ENCODE results near the gene VILL. TPM values are rescaled to one million over a fixed set of nuclear protein-coding genes. Genes with fewer than 3 reads are reported as not detected.
"Not testable (repeated sequence)": the region's sequence is repeated elsewhere in the genome, so short reads cannot be mapped to it uniquely, and the experiment has no call there.

VILL gene
- total RNA-seq, 4 donors from 2014 or later, result 112 to 214 (median 172) TPM

GRCh38 chr3:38046821-38047220 is 56.2 kb downstream of the VILL start:
- WGBS, 2 donors (ENCODE audit: low coverage in 1 of 2), result 87 to 90% methylated on average over 2 of the region's 2 CpGs
- H3K9me3 ChIP-seq, result no peaks in the 10 kb centered on the region
- peaks cover 0 to 3% (median 0%) of the 10 kb centered on the region in 4 donors for H3K4me1 ChIP-seq
- DNase-seq, result no peak
- no peak overlapping the region for H3K4me3 ChIP-seq
- in situ Hi-C loops (cut with MboI; ENCODE audit: low pct_ligation_motif_present in 1 of 4, low pct_unique_long_range_greater_than_20kb in 1 of 4, low sequenced_read_pairs in 3 of 4), result no loop called here
- no peaks in the 10 kb centered on the region for H3K36me3 ChIP-seq
- H3K27ac ChIP-seq, result no peak overlapping the region
- H3K27me3 ChIP-seq, result no peaks in the 10 kb centered on the region
- intact Hi-C loops (cut with DNase I; ENCODE audit: low total_unique reads), result no loop called here
- TF ChIP-seq CTCF (IDR thresholded peaks at IDR 0.05) (no peak), POLR2AphosphoS5 (IDR thresholded peaks at IDR 0.05) (no peak), POLR2A (IDR thresholded peaks at IDR 0.05) (no peak), EP300 (IDR thresholded peaks at IDR 0.05; ENCODE audit: low read depth) (no peak)

- intact Hi-C loops (cut with DNase I; ENCODE audit: low total_unique reads), result no loop called here
- WGBS, 2 donors (ENCODE audit: low coverage in 1 of 2), result 76 to 81% methylated on average over 2 of the region's 2 CpGs
Measured at GRCh38 chr3:38047896-38048295, 57.3 kb downstream of the VILL start.

GRCh38 chr3:38049358-38050126 is 59.0 kb downstream of the VILL start:
- no peaks in the 10 kb centered on the region for H3K9me3 ChIP-seq
- TF ChIP-seq CTCF (IDR thresholded peaks at IDR 0.05), result no peak
- TF ChIP-seq EP300 (IDR thresholded peaks at IDR 0.05; ENCODE audit: low read depth), result no peak
- no peak for TF ChIP-seq POLR2AphosphoS5 (IDR thresholded peaks at IDR 0.05)
- TF ChIP-seq POLR2A (IDR thresholded peaks at IDR 0.05), result no peak
- H3K4me1 ChIP-seq, result no peaks in the 10 kb centered on the region
- no peak overlapping the region for H3K4me3 ChIP-seq
- H3K27ac ChIP-seq, result no peak overlapping the region
- in situ Hi-C loops (cut with MboI; ENCODE audit: low pct_ligation_motif_present in 1 of 4, low pct_unique_long_range_greater_than_20kb in 1 of 4, low sequenced_read_pairs in 3 of 4), result no loop called here
- DNase-seq, result no peak
- no peaks in the 10 kb centered on the region for H3K27me3 ChIP-seq
- 83% methylated on average over 4 of the region's 4 CpGs; no CpG with 5 or more reads in 1 of the 2 donors for WGBS, 2 donors (ENCODE audit: low coverage in 1 of 2)
- intact Hi-C loops (cut with DNase I; ENCODE audit: low total_unique reads), result no loop called here
- H3K36me3 ChIP-seq, result no peaks in the 10 kb centered on the region

More at GRCh38 chr3:38047896-38048295, 57.3 kb downstream of the VILL start:
- Histone ChIP-seq H3K27me3 (no peaks in the 10 kb centered on the region), H3K4me3 (no peak overlapping the region), H3K4me1 (peaks cover 0 to 3% (median 0%) of the 10 kb centered on the region in 4 donors), H3K36me3 (no peaks in the 10 kb centered on the region), H3K9me3 (no peaks in the 10 kb centered on the region), H3K27ac (no peak overlapping the region)
- TF ChIP-seq POLR2A (IDR thresholded peaks at IDR 0.05) (no peak), EP300 (IDR thresholded peaks at IDR 0.05; ENCODE audit: low read depth) (no peak)
- in situ Hi-C loops (cut with MboI; ENCODE audit: low pct_ligation_motif_present in 1 of 4, low pct_unique_long_range_greater_than_20kb in 1 of 4, low sequenced_read_pairs in 3 of 4), result no loop called here
- no peak for DNase-seq

GRCh38 chr3:38051131-38051530 is 60.5 kb downstream of the VILL start:
- H3K27ac ChIP-seq, result no peak overlapping the region
- intact Hi-C loops (cut with DNase I; ENCODE audit: low total_unique reads) (no loop called here), in situ Hi-C loops (cut with MboI; ENCODE audit: low pct_ligation_motif_present in 1 of 4, low pct_unique_long_range_greater_than_20kb in 1 of 4, low sequenced_read_pairs in 3 of 4) (no loop called here)
- H3K36me3 ChIP-seq, result no peaks in the 10 kb centered on the region
- H3K9me3 ChIP-seq, result no peaks in the 10 kb centered on the region
- DNase-seq, result no peak
- H3K27me3 ChIP-seq, result no peaks in the 10 kb centered on the region
- no peaks in the 10 kb centered on the region for H3K4me1 ChIP-seq
- H3K4me3 ChIP-seq, result no peak overlapping the region
- 88% methylated on average over 13 of the region's 13 CpGs; no CpG with 5 or more reads in 1 of the 2 donors for WGBS, 2 donors (ENCODE audit: low coverage in 1 of 2)
- TF ChIP-seq CTCF (IDR thresholded peaks at IDR 0.05) (no peak), POLR2A (IDR thresholded peaks at IDR 0.05) (no peak), POLR2AphosphoS5 (IDR thresholded peaks at IDR 0.05) (no peak), EP300 (IDR thresholded peaks at IDR 0.05; ENCODE audit: low read depth) (no peak)

GRCh38 chr3:38053286-38053685 is 62.7 kb downstream of the VILL start:
- H3K36me3 ChIP-seq; H3K27ac ChIP-seq; H3K4me1 ChIP-seq; H3K9me3 ChIP-seq; H3K27me3 ChIP-seq; DNase-seq; in situ Hi-C loops (cut with MboI; ENCODE audit: low pct_ligation_motif_present in 1 of 4, low pct_unique_long_range_greater_than_20kb in 1 of 4, low sequenced_read_pairs in 3 of 4); intact Hi-C loops (cut with DNase I; ENCODE audit: low total_unique reads); H3K4me3 ChIP-seq: not testable (repeated sequence)
- 94% methylated on average over 8 of the region's 32 CpGs; no CpG with 5 or more reads in 1 of the 2 donors for WGBS, 2 donors (ENCODE audit: low coverage in 1 of 2)

GRCh38 chr3:38053813-38054498 is 63.4 kb downstream of the VILL start:
- intact Hi-C loops (cut with DNase I; ENCODE audit: low total_unique reads); H3K4me3 ChIP-seq; H3K27ac ChIP-seq; H3K4me1 ChIP-seq; H3K36me3 ChIP-seq; in situ Hi-C loops (cut with MboI; ENCODE audit: low pct_ligation_motif_present in 1 of 4, low pct_unique_long_range_greater_than_20kb in 1 of 4, low sequenced_read_pairs in 3 of 4); DNase-seq; H3K9me3 ChIP-seq; H3K27me3 ChIP-seq: not testable (repeated sequence)
- WGBS, 2 donors (ENCODE audit: low coverage in 1 of 2), result 64 to 100% methylated on average over 2 to 7 of the region's 9 CpGs
